ENCODE results near the gene DDN. TPM values are rescaled to one million over a fixed set of nuclear protein-coding genes. Genes with fewer than 3 reads are reported as not detected.

The DDN gene
- total RNA-seq, 1 experiment from 2014 or later: 0.35 TPM

GRCh38 chr12:49028666-49029275 is 29.6 kb upstream of the DDN start:
- H3K56ac ChIP-seq (ENCODE audit: insufficient read length, low read depth, low read length): no peak overlapping the region
- H4K91ac ChIP-seq (ENCODE audit: insufficient read length, low read depth, low read length): no peak overlapping the region
- no peak overlapping the region for H2BK120ac ChIP-seq (ENCODE audit: low read depth, low read length, poor library complexity, severe bottlenecking)
- H2BK20ac ChIP-seq (ENCODE audit: low read depth, low read length, poor library complexity, severe bottlenecking): no peak overlapping the region
- no peak overlapping the region for H3K4me2 ChIP-seq (ENCODE audit: insufficient read depth, insufficient read length, low read length)
- WGBS (ENCODE audit: extremely low coverage, insufficient read length, low lambda C conversion rate): no CpG with 5 or more reads among the region's 10 CpGs
- no peak overlapping the region for H3K23ac ChIP-seq (ENCODE audit: insufficient read length, low read depth, low read length)
- no peaks in the 10 kb centered on the region; the same call in 1 of the 2 replicates for H3K27me3 ChIP-seq (ENCODE audit: insufficient read depth, low read length)
- no peak overlapping the region for H3T11ph ChIP-seq (ENCODE audit: low read length)
- H3K9me3 ChIP-seq (ENCODE audit: control insufficient read depth, low read depth, low read length): no peaks in the 10 kb centered on the region
- H3K79me1 ChIP-seq (ENCODE audit: insufficient read depth, low read depth, low read length, poor library complexity, severe bottlenecking): no peaks in the 10 kb centered on the region
- H3K18ac ChIP-seq (ENCODE audit: insufficient read length, low read depth, low read length): no peak overlapping the region
- no peak overlapping the region for H2AK5ac ChIP-seq (ENCODE audit: insufficient read length, low read length)
- no peak for DNase-seq
- TF ChIP-seq CTCF (conservative IDR thresholded peaks at IDR 0.05): no peak
- H2BK15ac ChIP-seq (ENCODE audit: low read depth, low read length): no peak overlapping the region
- no peak overlapping the region for H3K4ac ChIP-seq (ENCODE audit: low read depth, low read length)
- H2BK5ac ChIP-seq (ENCODE audit: insufficient read length, low read length): no peak overlapping the region
- peaks cover 47 to 92% (median 87%) of the 10 kb centered on the region in 3 experiments for H3K36me3 Mint-ChIP-seq (ENCODE audit: insufficient read depth in 1 of 3, low read depth in 3 of 3)
- no peak overlapping the region for H3K14ac ChIP-seq (ENCODE audit: insufficient read depth, low read length)
- no peaks in the 10 kb centered on the region for H4K20me1 ChIP-seq (ENCODE audit: control insufficient read depth, insufficient read depth, insufficient read length)
- H3K4me3 Mint-ChIP-seq: no peak overlapping the region
- no peak overlapping the region for H3K9ac ChIP-seq (ENCODE audit: extremely low read depth, insufficient read length, low read length)
- no peak overlapping the region for H4K8ac ChIP-seq (replicated peaks; ENCODE audit: insufficient read length, low read depth, low read length)
- H3K27ac Mint-ChIP-seq: no peak overlapping the region
- no peaks in the 10 kb centered on the region for H3K9me3 Mint-ChIP-seq
- H4K5ac ChIP-seq (ENCODE audit: insufficient read length, low read depth, low read length): no peak overlapping the region
- H3K4me1 Mint-ChIP-seq: no peaks in the 10 kb centered on the region
- H3K27me3 Mint-ChIP-seq (ENCODE audit: low read depth): no peaks in the 10 kb centered on the region; the same call in 1 of the 2 replicates
- no peak overlapping the region for H3K27ac ChIP-seq (ENCODE audit: insufficient read length, low read depth, low read length)
- no peak overlapping the region for H2AFZ ChIP-seq (ENCODE audit: low read length)
- no peaks in the 10 kb centered on the region for H3K4me1 ChIP-seq (ENCODE audit: insufficient read depth, low read length)
- H3K23me2 ChIP-seq (ENCODE audit: insufficient read length, low read depth, low read length, poor library complexity, severe bottlenecking): no peaks in the 10 kb centered on the region
- H3K79me2 ChIP-seq (ENCODE audit: insufficient read depth, low read length): no peaks in the 10 kb centered on the region
- no peak overlapping the region for H2BK12ac ChIP-seq (ENCODE audit: insufficient read length, low read depth, low read length)
